Activated T-helper 2 cell treated with anti-CD3 and anti-CD28 coated beads, Interferon-gamma antibody, Interleukin-2, Interleukin-4, amounts not matched to agents 10 μg/mL and 5 μg/mL and 100 μg/mL, durations not matched to agents 14 hours and 24 hours and 36 hours (primary cell): ENCODE measurements around the gene WDR59. TPM values are rescaled to one million over a fixed set of nuclear protein-coding genes. Genes with fewer than 3 reads are reported as not detected.
"Not testable (repeated sequence)": the region's sequence is repeated elsewhere in the genome, so short reads cannot be mapped to it uniquely, and the experiment has no call there.

Experiments used
- DNase-seq: peaks from one replicate; pipeline ENCODE4 v3.0.0; 2021; ENCODE audit warnings: low spot score
- H3K27ac Mint-ChIP-seq: one replicate; pipeline ENCODE4 v1.8.0; 2021; ENCODE audit warnings: mixed read lengths
- H3K27me3 Mint-ChIP-seq: one replicate; pipeline ENCODE4 v1.8.0; 2021; ENCODE audit warnings: low read depth, mixed read lengths
- H3K36me3 Mint-ChIP-seq: one replicate; pipeline ENCODE4 v1.8.0; 2021; ENCODE audit warnings: low read depth, mixed read lengths
- H3K4me1 Mint-ChIP-seq: one replicate; pipeline ENCODE4 v1.8.0; 2021; ENCODE audit warnings: low read depth, mixed read lengths
- H3K4me3 Mint-ChIP-seq: one replicate; pipeline ENCODE4 v1.8.0; 2021; ENCODE audit warnings: low read depth, mild to moderate bottlenecking, moderate library complexity, mixed read lengths
- H3K9me3 Mint-ChIP-seq: one replicate; pipeline ENCODE4 v1.8.0; 2021; ENCODE audit warnings: mixed read lengths
- intact Hi-C: fragments of 100-400 bp; cut with micrococcal nuclease; formaldehyde crosslinking; loops from one replicate; pipeline ENCODE4 v1.15.1; 2023
- total RNA-seq: library from RNA; stranded (reverse); gene quantifications from 2 replicates; pipeline ENCODE4 v1.2.3, GENCODE V29; 2022

WDR59 gene
- total RNA-seq, 1 donor from 2014 or later, result 83.9 TPM

- Mint-ChIP-seq H3K4me1 (no peaks in the 10 kb centered on the region), H3K36me3 (no peaks in the 10 kb centered on the region), H3K27ac (no peak overlapping the region), H3K4me3 (no peak overlapping the region), H3K27me3 (no peaks in the 10 kb centered on the region), H3K9me3 (no peaks in the 10 kb centered on the region)
- DNase-seq, result no peak
- intact Hi-C loops, result no loop called here
These were observed 140.6 kb downstream of the WDR59 start for GRCh38 chr16:74844041-74844980.

- H3K4me3 Mint-ChIP-seq, intact Hi-C loops, H3K27ac Mint-ChIP-seq, H3K36me3 Mint-ChIP-seq, H3K9me3 Mint-ChIP-seq, H3K4me1 Mint-ChIP-seq, H3K27me3 Mint-ChIP-seq, DNase-seq: not testable (repeated sequence)
These were observed 141.4 kb downstream of the WDR59 start for GRCh38 chr16:74843381-74844035.

DNA sequence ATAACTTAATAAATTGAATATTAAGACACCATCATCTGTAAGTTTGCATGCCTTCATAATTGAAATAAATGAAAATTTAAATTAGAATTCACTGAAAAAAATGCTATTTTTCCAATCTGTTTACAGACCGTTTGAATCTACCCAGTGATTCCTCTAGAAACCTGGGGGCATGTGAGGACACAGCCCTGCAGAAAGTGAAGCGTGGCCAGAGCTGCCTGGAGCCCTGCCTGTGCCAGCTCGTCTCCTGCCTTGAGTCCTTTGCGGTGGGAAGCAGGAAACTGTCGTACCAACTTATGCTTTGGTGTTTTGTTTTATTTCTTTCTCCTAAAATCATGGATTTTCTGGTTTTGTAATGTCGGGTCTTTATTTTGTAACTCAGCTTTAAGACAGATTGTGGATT is 142.5 kb downstream of the WDR59 start:
- Mint-ChIP-seq H3K4me1 (no peaks in the 10 kb centered on the region), H3K27ac (no peak overlapping the region), H3K36me3 (no peaks in the 10 kb centered on the region), H3K4me3 (no peak overlapping the region), H3K9me3 (no peaks in the 10 kb centered on the region), H3K27me3 (no peaks in the 10 kb centered on the region)
- intact Hi-C loops, result no loop called here
- DNase-seq, result no peak

DNA sequence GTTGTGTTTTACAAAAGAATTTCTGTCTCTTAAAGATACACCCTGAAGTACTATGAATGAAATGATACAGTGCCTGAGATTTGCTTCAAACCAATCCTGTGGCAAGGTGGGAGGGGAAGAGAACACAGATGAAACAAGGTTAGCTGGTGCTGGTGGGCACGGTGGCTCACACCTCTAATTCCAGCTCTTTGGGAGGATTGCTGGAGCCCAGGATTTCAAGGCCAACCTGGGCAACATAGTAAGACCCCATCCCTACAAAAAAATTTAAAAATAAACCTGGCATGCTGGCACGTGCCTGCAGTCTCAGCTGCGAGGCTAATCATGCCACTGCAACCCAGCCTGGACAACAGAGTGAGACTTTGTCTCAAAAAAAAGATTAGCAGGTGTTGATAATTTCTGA is 143.0 kb downstream of the WDR59 start:
- Mint-ChIP-seq H3K36me3 (no peaks in the 10 kb centered on the region), H3K27ac (no peak overlapping the region)
- no peak for DNase-seq

GRCh38 chr16:74841469-74841868 is 143.5 kb downstream of the WDR59 start:
- H3K4me1 Mint-ChIP-seq, result no peaks in the 10 kb centered on the region
- no peaks in the 10 kb centered on the region for H3K27me3 Mint-ChIP-seq
- no peaks in the 10 kb centered on the region for H3K36me3 Mint-ChIP-seq
- no peak overlapping the region for H3K27ac Mint-ChIP-seq
- no peaks in the 10 kb centered on the region for H3K9me3 Mint-ChIP-seq
- H3K4me3 Mint-ChIP-seq, result no peak overlapping the region
- DNase-seq, result no peak
- intact Hi-C loops, result no loop called here

More for the DNA sequence above, 143.0 kb downstream of the WDR59 start:
- intact Hi-C loops, result no loop called here
- no peak overlapping the region for H3K4me3 Mint-ChIP-seq
- H3K4me1 Mint-ChIP-seq, result no peaks in the 10 kb centered on the region
- H3K9me3 Mint-ChIP-seq, result no peaks in the 10 kb centered on the region
- H3K27me3 Mint-ChIP-seq, result no peaks in the 10 kb centered on the region

GRCh38 chr16:74837056-74837455 is 147.9 kb downstream of the WDR59 start:
- intact Hi-C loops, result no loop called here
- Mint-ChIP-seq H3K36me3 (no peaks in the 10 kb centered on the region), H3K4me1 (no peaks in the 10 kb centered on the region), H3K4me3 (no peak overlapping the region), H3K27me3 (no peaks in the 10 kb centered on the region), H3K9me3 (no peaks in the 10 kb centered on the region), H3K27ac (no peak overlapping the region)
- DNase-seq, result no peak

GRCh38 chr16:74836111-74836671 is 148.7 kb downstream of the WDR59 start:
- DNase-seq, result no peak
- no peaks in the 10 kb centered on the region for H3K9me3 Mint-ChIP-seq
- no peak overlapping the region for H3K4me3 Mint-ChIP-seq
- no peaks in the 10 kb centered on the region for H3K4me1 Mint-ChIP-seq
- H3K36me3 Mint-ChIP-seq, result no peaks in the 10 kb centered on the region
- H3K27me3 Mint-ChIP-seq, result no peaks in the 10 kb centered on the region
- intact Hi-C loops, result no loop called here
- no peak overlapping the region for H3K27ac Mint-ChIP-seq

- intact Hi-C loops, result no loop called here
- Mint-ChIP-seq H3K9me3 (peaks cover 15% of the 10 kb centered on the region), H3K4me3 (no peak overlapping the region), H3K36me3 (no peaks in the 10 kb centered on the region), H3K27ac (no peak overlapping the region), H3K4me1 (no peaks in the 10 kb centered on the region), H3K27me3 (peaks cover 5% of the 10 kb centered on the region)
- no peak for DNase-seq
These were observed 152.7 kb downstream of the WDR59 start for GRCh38 chr16:74832228-74832627.

GRCh38 chr16:74831467-74831866 is 153.5 kb downstream of the WDR59 start:
- no peaks in the 10 kb centered on the region for H3K36me3 Mint-ChIP-seq
- no peak overlapping the region for H3K27ac Mint-ChIP-seq
- peaks cover 5% of the 10 kb centered on the region for H3K27me3 Mint-ChIP-seq
- intact Hi-C loops, result no loop called here
- H3K4me1 Mint-ChIP-seq, result no peaks in the 10 kb centered on the region
- H3K4me3 Mint-ChIP-seq, result no peak overlapping the region
- no peak for DNase-seq
- H3K9me3 Mint-ChIP-seq, result peaks cover 15% of the 10 kb centered on the region

DNA sequence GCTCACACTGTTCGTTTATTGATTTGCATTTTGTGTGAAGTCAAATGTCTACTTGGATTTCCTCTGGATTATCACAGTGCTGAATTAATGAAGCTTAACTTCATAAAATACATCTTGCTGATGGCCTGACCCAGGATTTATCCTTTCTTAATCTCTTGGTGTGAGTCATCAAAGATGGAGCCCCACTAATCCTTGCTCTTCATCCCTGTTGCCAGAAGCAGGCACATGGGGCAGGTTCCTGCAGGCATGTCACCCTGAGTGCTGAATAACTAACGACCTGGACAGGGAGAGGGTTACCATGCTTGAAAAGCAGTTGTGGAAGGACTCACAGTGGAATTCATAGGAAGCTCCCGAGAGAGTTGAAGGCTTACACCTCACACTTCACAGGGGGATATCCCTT is 154.3 kb downstream of the WDR59 start:
- H3K4me1 Mint-ChIP-seq, result no peaks in the 10 kb centered on the region
- intact Hi-C loops, result no loop called here
- no peak for DNase-seq

GRCh38 chr16:74829637-74830036 is 155.3 kb downstream of the WDR59 start:
- no peak overlapping the region for H3K4me3 Mint-ChIP-seq
- H3K27me3 Mint-ChIP-seq, result peaks cover 6% of the 10 kb centered on the region
- no peaks in the 10 kb centered on the region for H3K36me3 Mint-ChIP-seq
- no peak for DNase-seq
- H3K9me3 Mint-ChIP-seq, result peaks cover 15% of the 10 kb centered on the region
- intact Hi-C loops, result no loop called here
- no peak overlapping the region for H3K27ac Mint-ChIP-seq
- H3K4me1 Mint-ChIP-seq, result no peaks in the 10 kb centered on the region

More for the DNA sequence above, 154.3 kb downstream of the WDR59 start:
- Mint-ChIP-seq H3K4me3 (no peak overlapping the region), H3K27ac (no peak overlapping the region), H3K9me3 (peaks cover 15% of the 10 kb centered on the region), H3K27me3 (peaks cover 6% of the 10 kb centered on the region), H3K36me3 (no peaks in the 10 kb centered on the region)

DNA sequence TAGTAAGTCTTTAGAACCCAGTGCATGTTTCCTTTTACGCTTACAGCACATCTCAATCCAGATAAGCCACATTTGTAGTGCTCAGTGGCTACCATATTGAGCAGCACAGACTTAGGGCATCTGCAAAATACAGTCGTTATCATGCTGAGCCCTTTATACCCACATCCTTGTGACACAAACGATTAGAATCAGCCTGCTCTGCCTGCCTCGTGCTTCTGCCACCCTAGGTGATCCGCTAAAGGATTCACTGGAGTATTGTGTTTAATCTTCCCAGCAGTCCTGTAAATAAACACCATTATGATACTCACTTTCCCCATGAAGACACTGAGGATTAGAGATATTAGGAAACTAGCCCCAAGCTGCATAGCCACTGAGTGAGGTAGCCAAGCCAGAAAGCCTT is 159.0 kb downstream of the WDR59 start:
- Mint-ChIP-seq H3K4me1 (no peaks in the 10 kb centered on the region), H3K27ac (no peak overlapping the region)

GRCh38 chr16:74825016-74825415 is 159.9 kb downstream of the WDR59 start:
- H3K4me3 Mint-ChIP-seq, result no peak overlapping the region
- no peaks in the 10 kb centered on the region for H3K4me1 Mint-ChIP-seq
- H3K27me3 Mint-ChIP-seq, result peaks cover 10% of the 10 kb centered on the region
- no peak overlapping the region for H3K27ac Mint-ChIP-seq
- intact Hi-C loops, result no loop called here
- no peaks in the 10 kb centered on the region for H3K36me3 Mint-ChIP-seq
- no peak for DNase-seq
- H3K9me3 Mint-ChIP-seq, result peaks cover 15% of the 10 kb centered on the region

More for the DNA sequence above, 159.0 kb downstream of the WDR59 start:
- no peak for DNase-seq
- H3K36me3 Mint-ChIP-seq, result no peaks in the 10 kb centered on the region
- peaks cover 8% of the 10 kb centered on the region for H3K27me3 Mint-ChIP-seq
- H3K9me3 Mint-ChIP-seq, result peaks cover 15% of the 10 kb centered on the region
- intact Hi-C loops, result no loop called here
- no peak overlapping the region for H3K4me3 Mint-ChIP-seq
